Pancreas (tissue), 10 donors: Measurements from ENCODE around the gene OR9Q1. TPM values are rescaled to one million over a fixed set of nuclear protein-coding genes. Genes with fewer than 3 reads are reported as not detected.
A peak's percentile ranks its signal among the peaks of the same experiment; 100 is the strongest.
"Not testable (repeated sequence)": the region's sequence is repeated elsewhere in the genome, so short reads cannot be mapped to it uniquely, and the experiment has no call there.

ENCODE experiments used
- ATAC-seq, 4 donors: fragments of 200-7000 bp; cut with Tn5 transposase; one replicate each; pipeline versions ENCODE4 v1.8.0 to v1.9.1; 2020; ENCODE audit warnings: mild to moderate bottlenecking in 4 of 4, moderate library complexity in 4 of 4
- DNase-seq, 6 donors: peaks; one replicate each; pipeline ENCODE4 v3.0.0-alpha.2; 2020
- FAIRE-seq: peaks from 2 replicates; lab custom pipeline; 2012; peaks lifted over from hg19 to GRCh38; lab: Jason Lieb, UNC
- H3K27ac ChIP-seq, 4 donors: fragments of 200-600 bp; sonication (generic); 1 replicate in 3 of 4; 2 replicates in 1 of 4; pipeline versions ENCODE4 v1.5.0 to v1.8.0; 2020
- H3K27me3 ChIP-seq, 4 donors: fragments of 200-600 bp; one replicate each; pipeline ENCODE4 v1.8.0; 2021
- H3K36me3 ChIP-seq, 3 donors: fragments of 200-600 bp; sonication (generic) in 1 of 3; one replicate each; pipeline versions ENCODE4 v1.5.0 to v1.8.0; 2020 to 2021
- H3K4me1 ChIP-seq, 3 donors: fragments of 200-600 bp; one replicate each; pipeline ENCODE4 v1.8.0; 2021
- H3K4me3 ChIP-seq, 4 donors: fragments of 200-600 bp; sonication (generic) in 2 of 4; one replicate each; pipeline versions ENCODE4 v1.5.0 to v1.8.0; 2020 to 2021
- H3K9me3 ChIP-seq, 4 donors: fragments of 200-600 bp; one replicate each; pipeline ENCODE4 v1.8.0; 2021
- WGBS, 2 donors: extraction: QIAGEN DNeasy Blood & Tissue Kit; methylation state at CpG; one replicate each; pipeline ENCODE4 v1.1.7; 2013; 5-methylcytosine and 5-hydroxymethylcytosine counted together
- intact Hi-C, 3 donors: fragments of 100-400 bp; cut with DNase I; formaldehyde crosslinking; loops; one replicate each; pipeline versions ENCODE4 v1.11.1 to v1.14.2; 2022
- polyA plus RNA-seq, 2 donors: library from polyadenylated mRNA; stranded (reverse); fragments of 200-250 nt; gene quantifications; one replicate each; pipeline ENCODE4 v1.2.3, GENCODE V29; 2013
- total RNA-seq, 6 donors: library from RNA; stranded (reverse); fragmentation: NEBNext Ultra II Directional in 4 of 6; extraction: Animal tissue kit (Norgen Biotek cat#: 25700) in 4 of 6; gene quantifications; one replicate each; pipeline versions ENCODE4 v1.2.1 to v1.2.4, GENCODE V29; 2021 to 2023
- TF ChIP-seq, protein P1 (sequence below), 4 donors: fragments of 200-600 bp; sonication (generic) in 3 of 4; IDR thresholded peaks; one replicate each; pipeline versions ENCODE4 v1.5.0 to v1.8.0; 2021; ENCODE audit warnings: antibody characterized with exemption in 4 of 4
- donor health status: healthy with polysubstance abuse.
- donor health status: DM: no; HTN: no; CAD: no; lungs with moderate emphysema.
- donor health status: DM: no; HTN: no; CAD: no.
- donor health status: control.
- donor health status: control.
- donor health status: Bipolar disorder and iron deficiency.
- donor health status: DM: yes; HTN: yes; CAD: no.
- donor health status: DM: no; HTN: no; CAD: no.
- donor health status: DM: no; HTN: no; CAD: no.
- donor health status: DM: yes; HTN: yes; CAD: no.

Gene OR9Q1
- total and polyA plus RNA-seq, 8 donors: not detected

- Histone ChIP-seq H3K4me3 (no peak overlapping the region), H3K27ac (no peak overlapping the region), H3K36me3 (no peaks in the 10 kb centered on the region), H3K9me3 (no peaks in the 10 kb centered on the region), H3K27me3 (no peaks in the 10 kb centered on the region), H3K4me1 (no peaks in the 10 kb centered on the region)
- DNase-seq (no peak), FAIRE-seq (no peak), ATAC-seq (no peak)
- intact Hi-C loops: no loop called here
- TF ChIP-seq, protein P1, sequence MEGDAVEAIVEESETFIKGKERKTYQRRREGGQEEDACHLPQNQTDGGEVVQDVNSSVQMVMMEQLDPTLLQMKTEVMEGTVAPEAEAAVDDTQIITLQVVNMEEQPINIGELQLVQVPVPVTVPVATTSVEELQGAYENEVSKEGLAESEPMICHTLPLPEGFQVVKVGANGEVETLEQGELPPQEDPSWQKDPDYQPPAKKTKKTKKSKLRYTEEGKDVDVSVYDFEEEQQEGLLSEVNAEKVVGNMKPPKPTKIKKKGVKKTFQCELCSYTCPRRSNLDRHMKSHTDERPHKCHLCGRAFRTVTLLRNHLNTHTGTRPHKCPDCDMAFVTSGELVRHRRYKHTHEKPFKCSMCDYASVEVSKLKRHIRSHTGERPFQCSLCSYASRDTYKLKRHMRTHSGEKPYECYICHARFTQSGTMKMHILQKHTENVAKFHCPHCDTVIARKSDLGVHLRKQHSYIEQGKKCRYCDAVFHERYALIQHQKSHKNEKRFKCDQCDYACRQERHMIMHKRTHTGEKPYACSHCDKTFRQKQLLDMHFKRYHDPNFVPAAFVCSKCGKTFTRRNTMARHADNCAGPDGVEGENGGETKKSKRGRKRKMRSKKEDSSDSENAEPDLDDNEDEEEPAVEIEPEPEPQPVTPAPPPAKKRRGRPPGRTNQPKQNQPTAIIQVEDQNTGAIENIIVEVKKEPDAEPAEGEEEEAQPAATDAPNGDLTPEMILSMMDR (IDR thresholded peaks at IDR 0.05): no peak
- 72 to 94% methylated on average over 2 of the region's 2 CpGs for WGBS, 2 donors
Observed at GRCh38 chr11:58195939-58196338, 172.3 kb downstream of the OR9Q1 start.

GRCh38 chr11:58199271-58199670, 175.6 kb downstream of the OR9Q1 start:
- FAIRE-seq (no peak), DNase-seq (no peak), ATAC-seq (no peak)
- intact Hi-C loops: no loop called here
- TF ChIP-seq, protein P1 (IDR thresholded peaks at IDR 0.05): no peak
- no peaks in the 10 kb centered on the region for H3K4me1 ChIP-seq
- no peaks in the 10 kb centered on the region for H3K27me3 ChIP-seq
- H3K4me3 ChIP-seq: no peak overlapping the region
- no peaks in the 10 kb centered on the region for H3K9me3 ChIP-seq
- 16 to 27% methylated on average over 1 of the region's 1 CpG for WGBS, 2 donors
- H3K27ac ChIP-seq: no peak overlapping the region
- no peaks in the 10 kb centered on the region for H3K36me3 ChIP-seq

DNA sequence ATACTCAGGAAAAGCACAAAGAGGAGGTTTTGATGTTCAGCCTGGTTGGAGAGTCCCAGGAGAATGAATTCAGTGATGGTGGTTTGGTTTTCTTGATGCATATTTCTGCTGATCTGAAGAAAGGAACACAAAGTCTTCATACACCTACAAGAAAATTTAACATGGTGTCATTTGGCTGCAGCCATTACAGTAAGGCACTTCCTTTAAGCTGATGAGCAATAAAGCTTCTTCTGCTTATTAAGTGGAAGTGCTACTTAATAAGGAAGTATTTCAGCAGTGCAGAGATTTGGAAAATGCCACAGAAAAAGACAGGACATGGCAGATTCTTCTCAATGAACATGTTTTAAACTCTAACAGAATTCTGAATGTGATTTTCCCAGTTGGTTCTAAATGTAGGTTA, 180.4 kb downstream of the OR9Q1 start, which contains the start of gene OR1S2:
Gene OR1S2 (minus strand): TSS at position 101 of the 400 bp plus-strand sequence. CDS start 0 bp downstream, at position 101.
- DNase-seq (no peak), ATAC-seq (no peak), FAIRE-seq (no peak)
- Histone ChIP-seq H3K27me3 (no peaks in the 10 kb centered on the region), H3K9me3 (no peaks in the 10 kb centered on the region), H3K27ac (no peak within 1 kb of the TSS), H3K36me3 (no peaks in the 10 kb centered on the region), H3K4me1 (no peaks in the 10 kb centered on the region), H3K4me3 (no peak within 1 kb of the TSS)
- intact Hi-C loops: no loop called here
- TF ChIP-seq, protein P1 (IDR thresholded peaks at IDR 0.05): no peak

DNA sequence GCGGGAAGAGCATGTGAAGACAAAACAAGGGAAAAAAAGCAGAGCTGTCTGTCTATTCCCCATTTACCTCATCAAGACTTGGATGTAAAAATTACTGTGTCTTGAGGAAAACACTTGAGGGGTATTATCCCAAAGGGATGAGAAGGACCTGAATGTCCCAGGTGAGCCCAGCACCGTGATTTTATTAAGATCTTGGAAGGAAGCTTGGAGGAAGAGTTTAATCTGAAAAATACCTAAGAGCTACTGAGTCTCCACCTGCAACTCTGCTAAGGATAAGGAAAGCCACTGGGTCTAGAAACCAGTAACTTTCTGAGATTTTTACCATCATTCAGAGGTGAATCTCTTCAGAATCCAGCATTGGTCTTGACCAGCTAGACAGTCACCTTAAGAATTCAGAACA, 188.7 kb downstream of the OR9Q1 start, which contains the start of gene OR1S1:
Gene OR1S1 (plus strand): TSS at position 301 of the 400 bp plus-strand sequence.
- 71 to 73% methylated on average over 2 of the region's 2 CpGs for WGBS, 2 donors
- H3K9me3 ChIP-seq, DNase-seq, H3K27me3 ChIP-seq, H3K4me3 ChIP-seq, ATAC-seq, H3K36me3 ChIP-seq, H3K4me1 ChIP-seq, intact Hi-C loops, FAIRE-seq, H3K27ac ChIP-seq: not testable (repeated sequence)

- ATAC-seq (no peak), FAIRE-seq (peak; percentile 41), DNase-seq (no peak)
- intact Hi-C loops: no loop called here
- H3K36me3 ChIP-seq: no peaks in the 10 kb centered on the region
- H3K4me1 ChIP-seq: no peaks in the 10 kb centered on the region
- no peak overlapping the region for H3K4me3 ChIP-seq
- no peaks in the 10 kb centered on the region for H3K9me3 ChIP-seq
- TF ChIP-seq, protein P1 (IDR thresholded peaks at IDR 0.05): no peak
- no peak overlapping the region for H3K27ac ChIP-seq
- no peaks in the 10 kb centered on the region for H3K27me3 ChIP-seq
Observed at GRCh38 chr11:58216476-58216875, 192.8 kb downstream of the OR9Q1 start.
